Dermis blood vessel endothelial cell (primary cell): ENCODE measurements around the gene PCNX4. TPM values are rescaled to one million over a fixed set of nuclear protein-coding genes. Genes with fewer than 3 reads are reported as not detected.
A peak's percentile ranks its signal among the peaks of the same experiment; 100 is the strongest.

Experiments used
- DNase-seq: peaks from one replicate; pipeline ENCODE4 v3.0.0; 2010
- total RNA-seq: library from RNA; depleted of rRNA; stranded (reverse); fragments of >200 nt; gene quantifications from 2 replicates; pipeline ENCODE4 v1.2.3, GENCODE V29; 2014

Gene PCNX4
- total RNA-seq, 1 donor from 2014 or later, result 87.8 TPM

DNA sequence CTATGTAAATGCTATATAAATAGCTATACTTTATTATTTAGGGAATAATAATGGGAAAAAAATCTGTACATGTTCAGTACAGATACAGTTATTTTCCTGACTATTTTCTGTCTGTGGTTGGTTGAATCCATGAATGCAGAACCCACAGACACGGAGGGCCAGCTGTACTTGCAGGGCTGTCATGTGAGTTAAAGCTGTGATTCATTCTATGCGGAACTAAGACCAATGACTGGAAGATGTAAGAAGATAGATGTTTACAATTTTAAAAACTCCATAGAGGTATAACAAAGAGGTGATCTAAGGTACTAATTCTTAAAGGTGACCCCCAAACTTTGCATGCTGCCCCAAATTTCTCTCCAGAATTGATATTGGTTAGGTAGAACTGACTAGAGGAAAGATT lies 14.6 kb downstream of the PCNX4 start:
- DNase-seq, result no peak

DNA sequence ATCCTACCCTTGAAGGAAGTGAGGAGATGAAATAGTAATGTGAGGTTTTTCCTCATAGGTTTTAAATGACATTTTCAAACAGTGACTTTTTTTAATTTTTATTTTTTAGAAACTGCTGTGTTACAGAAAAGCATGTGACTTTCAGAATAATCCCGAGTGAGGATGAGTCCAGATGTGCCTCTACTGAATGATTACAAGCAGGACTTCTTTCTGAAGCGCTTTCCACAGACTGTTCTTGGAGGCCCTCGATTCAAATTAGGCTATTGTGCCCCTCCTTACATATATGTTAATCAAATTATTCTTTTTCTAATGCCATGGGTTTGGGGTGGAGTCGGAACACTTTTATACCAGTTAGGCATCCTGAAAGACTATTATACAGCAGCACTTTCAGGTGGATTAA lies 15.8 kb downstream of the PCNX4 start:
- no peak for DNase-seq

GRCh38 chr14:60111732-60112131 lies 20.0 kb downstream of the PCNX4 start:
- DNase-seq, result no peak

DNA sequence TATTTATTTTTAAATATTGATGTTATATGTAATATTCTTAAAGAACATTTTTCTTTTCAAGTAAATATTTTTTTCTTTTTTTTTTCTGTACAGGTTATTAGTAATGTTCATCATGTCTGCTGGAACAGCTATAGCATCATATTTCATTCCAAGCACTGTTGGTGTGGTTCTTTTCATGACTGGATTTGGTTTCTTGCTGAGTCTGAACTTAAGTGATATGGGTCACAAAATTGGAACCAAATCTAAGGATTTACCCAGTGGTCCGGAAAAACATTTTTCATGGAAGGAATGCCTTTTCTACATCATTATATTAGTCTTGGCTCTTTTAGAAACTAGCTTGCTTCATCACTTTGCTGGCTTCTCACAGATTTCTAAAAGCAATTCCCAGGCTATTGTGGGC lies 23.2 kb downstream of the PCNX4 start:
- no peak for DNase-seq

DNA sequence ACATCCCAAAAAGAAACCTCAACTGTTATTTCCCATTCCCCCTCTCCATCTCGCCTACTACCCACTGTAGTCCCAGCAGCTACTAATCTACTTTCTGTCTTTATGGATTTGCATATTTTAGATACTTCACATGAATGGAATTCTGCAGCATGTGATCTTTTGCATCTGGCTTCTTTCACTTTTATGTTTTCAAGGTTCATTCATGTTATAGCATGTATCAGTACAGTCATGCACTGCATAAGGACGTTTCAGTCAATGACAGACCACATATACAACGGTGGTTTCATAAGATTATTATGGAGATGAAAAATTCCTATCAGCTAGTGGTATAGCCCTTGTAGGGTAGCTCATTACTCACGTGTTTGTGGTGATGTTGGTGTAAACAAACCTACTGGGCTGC lies 24.5 kb downstream of the PCNX4 start:
- no peak for DNase-seq

DNA sequence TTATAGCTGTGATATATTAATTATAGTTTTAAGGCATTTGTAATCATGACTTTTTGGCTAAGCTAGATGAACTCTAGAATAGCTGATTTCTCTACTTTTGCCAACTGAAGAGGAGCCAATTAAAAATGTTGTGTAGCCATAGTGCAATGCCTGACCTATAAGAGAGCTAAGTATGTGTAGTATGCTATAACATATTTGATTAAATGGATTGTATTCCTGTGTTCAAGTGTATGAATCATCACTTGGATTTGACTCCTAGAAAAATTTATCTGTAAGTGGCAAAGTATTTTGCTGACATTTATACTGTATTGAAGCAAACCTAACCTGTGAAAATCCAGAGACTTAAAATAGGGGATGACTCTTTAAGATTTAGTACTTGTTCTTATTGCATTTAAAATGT lies 34.2 kb downstream of the PCNX4 start:
- no peak for DNase-seq

DNA sequence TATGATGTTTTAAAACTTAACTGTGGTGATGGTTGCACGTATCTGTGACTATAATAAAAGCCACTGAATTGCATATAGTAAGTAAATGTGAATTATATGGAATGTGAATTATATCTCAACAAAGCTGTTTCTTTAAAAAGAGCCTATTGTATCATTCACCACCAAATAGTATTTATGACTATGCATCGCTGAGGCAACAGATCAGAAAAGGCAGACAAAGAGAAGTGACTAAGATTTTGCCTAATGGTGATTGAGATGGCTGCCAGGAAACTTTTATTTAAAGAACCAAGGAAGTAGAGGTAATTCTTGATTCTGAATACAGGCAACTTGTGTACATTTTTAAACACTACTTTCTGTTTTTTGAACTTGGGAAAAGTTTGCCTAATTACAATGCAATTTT lies 41.8 kb downstream of the PCNX4 start:
- no peak for DNase-seq

- DNase-seq, result no peak
Observed at GRCh38 chr14:60134702-60135101, 43.0 kb downstream of the PCNX4 start.

DNA sequence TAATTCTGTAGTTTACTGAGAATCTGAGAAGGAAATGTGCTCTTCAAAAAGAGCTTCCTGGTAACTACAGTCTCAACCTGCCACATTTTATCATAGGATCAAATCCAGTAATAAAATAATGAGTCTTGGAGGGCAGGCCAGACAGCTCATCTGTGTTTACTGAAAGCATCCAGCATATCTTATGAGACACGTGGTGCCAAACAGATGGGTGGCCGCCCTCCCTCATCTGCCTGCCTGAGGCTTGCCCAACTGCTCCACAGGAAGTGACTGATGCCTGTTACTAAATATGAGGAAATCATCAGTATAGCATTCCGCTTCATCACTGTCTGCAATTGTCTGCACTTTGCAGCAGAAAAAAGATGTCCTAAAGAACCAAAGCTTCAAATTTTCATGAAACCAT lies 60.0 kb downstream of the PCNX4 start:
- DNase-seq, result peak; percentile 70

DNA sequence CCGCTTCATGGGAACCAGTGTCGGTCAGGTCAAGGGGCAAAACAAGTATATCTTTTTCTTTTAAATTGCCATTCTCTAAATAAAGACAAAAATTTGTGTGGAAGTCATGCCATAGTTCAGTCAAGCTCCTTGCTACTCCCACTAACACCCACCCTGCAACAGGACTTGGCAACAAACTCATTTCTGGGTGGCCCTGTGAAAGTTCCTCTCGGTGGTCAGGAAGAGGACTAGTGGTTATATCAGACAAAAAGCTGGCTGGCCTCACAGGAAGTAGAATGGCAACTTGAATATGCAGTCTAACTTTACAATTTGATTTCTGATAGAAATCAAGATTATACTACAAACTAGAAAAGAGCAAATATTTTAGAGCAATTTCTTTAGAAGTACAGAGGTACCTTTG lies 62.3 kb downstream of the PCNX4 start:
- DNase-seq, result no peak

- no peak for DNase-seq
Observed at GRCh38 chr14:60154671-60155070, 62.9 kb downstream of the PCNX4 start.

GRCh38 chr14:60160422-60160821 lies 68.7 kb downstream of the PCNX4 start:
- no peak for DNase-seq

DNA sequence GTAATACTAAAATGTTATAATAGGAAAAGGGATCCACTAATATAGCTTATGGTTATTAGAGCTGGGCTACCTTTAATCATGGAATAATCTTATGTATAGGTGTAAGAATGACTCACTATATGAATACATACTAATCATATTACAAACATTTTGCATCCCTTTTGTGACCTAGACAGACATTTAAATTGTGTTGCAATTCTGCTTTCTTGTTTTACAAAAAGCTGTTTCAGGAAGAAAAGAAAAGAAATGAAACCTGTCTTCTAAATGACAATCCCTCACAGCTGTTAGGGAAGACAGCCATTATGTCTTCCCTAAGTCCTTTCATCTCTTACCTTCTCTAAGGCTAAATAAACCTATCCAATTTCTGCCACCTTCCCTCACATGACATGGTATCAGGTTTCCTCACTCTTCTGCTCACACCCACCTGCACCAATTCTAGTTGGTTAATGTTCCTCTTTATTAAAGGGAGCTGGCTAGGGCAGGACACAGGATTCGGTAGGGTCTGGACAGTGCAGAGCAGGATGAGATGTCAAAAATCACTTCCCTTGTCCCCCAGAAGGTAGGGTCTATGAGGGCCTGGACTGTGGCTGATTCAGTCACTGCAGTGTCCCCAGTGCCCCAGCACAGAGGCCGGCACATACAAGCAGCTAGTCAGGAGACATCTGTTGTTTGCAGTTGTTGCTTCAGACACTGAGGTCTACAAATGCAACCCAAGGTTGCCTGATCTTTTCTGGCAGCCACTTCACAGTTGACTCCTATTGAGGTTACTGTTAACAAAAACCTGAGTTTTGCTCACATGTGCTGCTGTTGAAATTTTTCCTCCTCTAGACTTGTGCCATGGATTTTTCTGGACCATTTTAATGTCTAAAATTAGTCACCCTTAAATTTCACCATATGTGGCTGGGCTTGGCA lies 69.7 kb downstream of the PCNX4 start:
- DNase-seq, result no peak

DNA sequence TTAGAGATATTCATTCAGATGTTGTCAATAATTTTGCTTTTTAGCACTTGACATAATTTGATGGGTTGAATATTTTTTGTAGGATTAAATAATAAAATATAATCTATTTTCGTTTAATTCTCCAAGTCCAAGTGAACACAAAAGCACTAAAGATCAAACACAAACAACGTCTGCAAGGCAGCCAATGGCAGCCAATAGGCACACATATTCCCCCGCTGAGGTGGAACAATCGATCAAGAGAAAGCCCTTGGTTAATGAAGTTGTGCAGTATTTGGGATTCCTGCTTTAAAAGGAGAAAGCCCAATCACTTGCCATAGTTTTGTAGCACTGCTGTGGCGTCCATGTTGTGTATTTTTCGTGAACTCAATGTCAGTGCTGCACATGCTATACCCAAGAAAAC lies 72.0 kb downstream of the PCNX4 start:
- DNase-seq, result no peak

GRCh38 chr14:60164404-60164711 lies 72.6 kb downstream of the PCNX4 start:
- no peak for DNase-seq

- peak; percentile 84 for DNase-seq
Observed at GRCh38 chr14:60164712-60165546, 73.2 kb downstream of the PCNX4 start, which contains the start of gene DHRS7. DHRS7 (minus strand) TSS chr14:60165398; CDS start chr14:60165309, 89 bp downstream.

GRCh38 chr14:60165547-60165876 lies 73.8 kb downstream of the PCNX4 start:
- DNase-seq, result no peak

DNA sequence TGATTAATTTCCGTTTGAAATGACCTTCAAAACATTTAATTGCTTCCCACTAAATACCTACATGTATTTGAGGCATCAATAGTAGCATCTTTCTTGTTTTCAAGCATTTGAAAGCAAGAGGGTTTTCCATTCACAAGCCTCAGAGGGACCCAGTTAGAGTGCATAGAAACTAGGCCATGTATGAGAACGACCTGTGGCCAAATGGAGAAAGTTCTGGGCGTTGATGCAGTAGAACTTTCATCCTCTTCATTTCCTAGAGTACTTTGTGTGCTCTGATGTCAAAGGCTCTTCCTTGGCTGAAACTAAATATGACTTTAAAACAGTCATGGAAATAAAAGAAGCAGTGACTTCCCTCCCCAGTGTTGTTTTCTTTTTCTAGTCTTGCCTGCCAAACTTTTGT lies 74.4 kb downstream of the PCNX4 start:
- DNase-seq, result no peak

DNA sequence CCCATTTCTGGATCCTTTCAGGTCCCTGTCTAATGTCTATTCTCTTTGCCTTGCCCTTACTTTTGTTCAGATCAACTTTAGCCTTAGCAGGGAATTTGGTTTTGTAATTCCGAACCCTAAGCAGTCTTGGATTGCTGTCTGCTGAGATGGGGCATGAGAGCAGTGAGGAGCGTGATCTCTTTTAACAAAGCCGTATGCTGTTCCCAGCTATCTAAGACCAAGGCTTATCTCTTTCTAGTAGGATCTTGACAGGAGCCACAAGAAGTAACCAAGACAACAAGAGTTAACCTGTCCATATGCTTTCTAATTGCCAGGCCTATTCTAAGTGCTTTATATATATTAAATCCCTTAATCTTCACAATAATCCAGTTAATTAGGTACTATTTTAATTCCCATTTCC lies 78.0 kb downstream of the PCNX4 start:
- no peak for DNase-seq

- DNase-seq, result no peak
Observed at GRCh38 chr14:60170948-60171347, 79.2 kb downstream of the PCNX4 start.

- DNase-seq, result no peak
Observed at GRCh38 chr14:60171690-60172089, 80.0 kb downstream of the PCNX4 start.

- DNase-seq, result no peak
Observed at GRCh38 chr14:60174352-60175254, 82.9 kb downstream of the PCNX4 start.
